Loucy (cell line): ENCODE measurements around the gene TAS2R40.

ENCODE experiments used
- H2AFZ ChIP-seq: fragments of 200-600 bp; sonication (generic); 2 replicates; pipeline ENCODE4 v1.6.0; 2016; ENCODE audit warnings: antibody characterized with exemption, mild to moderate bottlenecking, low read length, moderate library complexity
- H3F3A ChIP-seq: fragments of 200-600 bp; 2 replicates; pipeline ENCODE4 v1.6.0; 2016; ENCODE audit warnings: antibody characterized with exemption, low read depth, mild to moderate bottlenecking
- H3K27me3 ChIP-seq: fragments of 200-600 bp; sonication (generic); 2 replicates; pipeline ENCODE4 v1.6.1; 2014; ENCODE audit warnings: low read length, mild to moderate bottlenecking; ENCODE audit not compliant: insufficient read depth, poor library complexity, severe bottlenecking
- H3K36me3 ChIP-seq: fragments of 200-600 bp; sonication (generic); 2 replicates; pipeline ENCODE4 v1.6.1; 2016; ENCODE audit warnings: low read length; ENCODE audit not compliant: insufficient read depth
- H3K4me1 ChIP-seq: fragments of 200-600 bp; sonication (generic); 2 replicates; pipeline ENCODE4 v1.5.1; 2014; ENCODE audit warnings: low read length, mild to moderate bottlenecking; ENCODE audit not compliant: insufficient read depth, poor library complexity, severe bottlenecking
- H3K4me2 ChIP-seq: fragments of 200-600 bp; sonication (generic); 2 replicates; pipeline ENCODE4 v1.6.0; 2014; ENCODE audit warnings: antibody characterized with exemption, low read length, low read depth, mild to moderate bottlenecking; ENCODE audit not compliant: poor library complexity, severe bottlenecking
- H3K4me3 ChIP-seq: fragments of 200-600 bp; sonication (generic); 2 replicates; pipeline ENCODE4 v1.5.1; 2014; ENCODE audit warnings: low read length, mild to moderate bottlenecking, mixed read lengths; ENCODE audit not compliant: poor library complexity, severe bottlenecking
- H3K79me2 ChIP-seq: fragments of 200-600 bp; sonication (generic); 2 replicates; pipeline ENCODE4 v1.6.1; 2014; ENCODE audit warnings: low read length; ENCODE audit not compliant: insufficient read depth
- H3K9ac ChIP-seq: fragments of 200-600 bp; sonication (generic); 2 replicates; pipeline ENCODE4 v1.6.0; 2014; ENCODE audit warnings: mild to moderate bottlenecking, low read depth, low read length, moderate library complexity; ENCODE audit not compliant: poor library complexity, severe bottlenecking
- H3K9me2 ChIP-seq: fragments of 200-600 bp; sonication (generic); replicated peaks from 2 replicates; pipeline ENCODE4 v1.6.1; 2016; ENCODE audit warnings: low read depth, low read length, mixed read lengths
- H3K9me3 ChIP-seq: fragments of 200-600 bp; sonication (generic); 2 replicates; pipeline ENCODE4 v1.6.1; 2014; ENCODE audit warnings: mild to moderate bottlenecking, antibody characterized with exemption, low read length, low read depth; ENCODE audit not compliant: insufficient read depth
- H4K20me1 ChIP-seq: fragments of 200-600 bp; sonication (generic); 2 replicates; pipeline ENCODE4 v1.6.0; 2014; ENCODE audit warnings: antibody characterized with exemption, low read length, mild to moderate bottlenecking; ENCODE audit not compliant: insufficient read depth, poor library complexity, severe bottlenecking
- EZH2phosphoT487 ChIP-seq: fragments of 200-600 bp; IDR thresholded peaks from 2 replicates; pipeline ENCODE4 v1.6.1; 2018; ENCODE audit warnings: antibody characterized with exemption, mild to moderate bottlenecking, moderate library complexity, borderline replicate concordance
- TF ChIP-seq, protein P1 (sequence below): fragments of 200-600 bp; sonication (generic); conservative IDR thresholded peaks from 2 replicates; pipeline ENCODE4 v1.5.1; 2014; ENCODE audit warnings: mild to moderate bottlenecking, antibody characterized with exemption, low read length

The TAS2R40 gene

DNA sequence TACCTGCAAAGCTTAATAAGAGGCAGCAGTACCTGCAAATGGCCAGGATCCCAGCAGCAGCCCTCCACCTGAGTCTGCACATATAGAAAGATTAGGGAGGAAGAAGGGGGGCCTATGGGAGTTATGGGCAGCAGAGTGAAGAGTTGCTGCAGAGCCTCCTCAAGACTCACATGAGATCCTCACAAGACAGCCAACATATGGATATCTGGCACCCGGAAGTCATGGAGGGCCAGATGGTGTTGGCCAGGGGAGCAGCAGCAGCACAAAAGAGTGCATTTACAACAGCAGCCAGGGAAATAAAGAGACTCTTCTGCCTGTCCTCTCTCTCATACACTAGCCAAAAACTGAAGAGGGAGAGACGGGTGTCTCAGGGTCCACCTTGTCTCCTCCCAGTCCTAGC is 4.0 kb upstream of the TAS2R40 start:
- Histone ChIP-seq H3K9ac (no peak overlapping the region), H3K4me2 (no peak overlapping the region), H3K9me3 (no peaks in the 10 kb centered on the region; the same call in 1 of the 2 replicates), H4K20me1 (no peaks in the 10 kb centered on the region), H2AFZ (no peak overlapping the region), H3K4me1 (peaks cover 5% of the 10 kb centered on the region), H3K4me3 (no peak overlapping the region), H3F3A (no peaks in the 10 kb centered on the region), H3K9me2 (no peaks in the 10 kb centered on the region), H3K79me2 (no peaks in the 10 kb centered on the region), H3K27me3 (no peaks in the 10 kb centered on the region), H3K36me3 (no peaks in the 10 kb centered on the region)
- no peak for TF ChIP-seq EZH2phosphoT487
- TF ChIP-seq, protein P1, sequence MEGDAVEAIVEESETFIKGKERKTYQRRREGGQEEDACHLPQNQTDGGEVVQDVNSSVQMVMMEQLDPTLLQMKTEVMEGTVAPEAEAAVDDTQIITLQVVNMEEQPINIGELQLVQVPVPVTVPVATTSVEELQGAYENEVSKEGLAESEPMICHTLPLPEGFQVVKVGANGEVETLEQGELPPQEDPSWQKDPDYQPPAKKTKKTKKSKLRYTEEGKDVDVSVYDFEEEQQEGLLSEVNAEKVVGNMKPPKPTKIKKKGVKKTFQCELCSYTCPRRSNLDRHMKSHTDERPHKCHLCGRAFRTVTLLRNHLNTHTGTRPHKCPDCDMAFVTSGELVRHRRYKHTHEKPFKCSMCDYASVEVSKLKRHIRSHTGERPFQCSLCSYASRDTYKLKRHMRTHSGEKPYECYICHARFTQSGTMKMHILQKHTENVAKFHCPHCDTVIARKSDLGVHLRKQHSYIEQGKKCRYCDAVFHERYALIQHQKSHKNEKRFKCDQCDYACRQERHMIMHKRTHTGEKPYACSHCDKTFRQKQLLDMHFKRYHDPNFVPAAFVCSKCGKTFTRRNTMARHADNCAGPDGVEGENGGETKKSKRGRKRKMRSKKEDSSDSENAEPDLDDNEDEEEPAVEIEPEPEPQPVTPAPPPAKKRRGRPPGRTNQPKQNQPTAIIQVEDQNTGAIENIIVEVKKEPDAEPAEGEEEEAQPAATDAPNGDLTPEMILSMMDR = no peak

DNA sequence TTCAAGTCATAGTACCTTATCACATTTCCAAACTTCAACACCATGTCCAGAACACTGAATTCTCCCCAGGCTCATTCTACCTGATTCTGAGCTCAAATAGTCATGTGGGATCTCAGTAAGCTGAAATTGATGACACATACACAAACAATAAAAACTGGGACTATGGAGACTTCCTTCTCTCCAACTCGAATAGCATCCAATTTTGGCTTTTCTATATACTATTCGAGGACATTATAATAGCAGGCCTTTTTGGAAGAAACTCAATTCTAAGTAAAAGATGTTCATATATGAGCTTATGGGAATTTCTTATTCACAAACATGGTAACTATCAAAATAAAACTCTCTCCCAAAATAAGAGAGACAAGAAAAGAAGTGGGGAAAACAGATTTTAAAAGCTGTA is 551 bp upstream of the TAS2R40 start:
- H4K20me1 ChIP-seq = no peaks in the 10 kb centered on the region
- H3K9ac ChIP-seq = no peak overlapping the region
- no peak overlapping the region for H3K4me3 ChIP-seq
- no peaks in the 10 kb centered on the region for H3K4me1 ChIP-seq
- no peak overlapping the region for H3K4me2 ChIP-seq
- H3K27me3 ChIP-seq = no peaks in the 10 kb centered on the region
- no peaks in the 10 kb centered on the region for H3K79me2 ChIP-seq
- H3F3A ChIP-seq = no peaks in the 10 kb centered on the region
- no peak for TF ChIP-seq EZH2phosphoT487
- TF ChIP-seq, protein P1 = no peak
- H3K9me3 ChIP-seq = no peaks in the 10 kb centered on the region
- H3K9me2 ChIP-seq = no peaks in the 10 kb centered on the region
- no peaks in the 10 kb centered on the region for H3K36me3 ChIP-seq
- H2AFZ ChIP-seq = no peak overlapping the region

GRCh38 chr7:143222782-143223181 is 945 bp downstream of the TAS2R40 start:
- no peaks in the 10 kb centered on the region for H3K9me2 ChIP-seq
- H2AFZ ChIP-seq = no peak overlapping the region
- H3K79me2 ChIP-seq = no peaks in the 10 kb centered on the region
- no peak overlapping the region for H3K4me2 ChIP-seq
- TF ChIP-seq, protein P1 = no peak
- no peak for TF ChIP-seq EZH2phosphoT487
- no peak overlapping the region for H3K4me3 ChIP-seq
- no peaks in the 10 kb centered on the region for H3K27me3 ChIP-seq
- no peaks in the 10 kb centered on the region for H3K4me1 ChIP-seq
- no peaks in the 10 kb centered on the region for H3K9me3 ChIP-seq
- H4K20me1 ChIP-seq = no peaks in the 10 kb centered on the region
- no peaks in the 10 kb centered on the region for H3K36me3 ChIP-seq
- H3K9ac ChIP-seq = no peak overlapping the region
- H3F3A ChIP-seq = no peaks in the 10 kb centered on the region
